ENCODE data around the gene DNAJC17.

DNA sequence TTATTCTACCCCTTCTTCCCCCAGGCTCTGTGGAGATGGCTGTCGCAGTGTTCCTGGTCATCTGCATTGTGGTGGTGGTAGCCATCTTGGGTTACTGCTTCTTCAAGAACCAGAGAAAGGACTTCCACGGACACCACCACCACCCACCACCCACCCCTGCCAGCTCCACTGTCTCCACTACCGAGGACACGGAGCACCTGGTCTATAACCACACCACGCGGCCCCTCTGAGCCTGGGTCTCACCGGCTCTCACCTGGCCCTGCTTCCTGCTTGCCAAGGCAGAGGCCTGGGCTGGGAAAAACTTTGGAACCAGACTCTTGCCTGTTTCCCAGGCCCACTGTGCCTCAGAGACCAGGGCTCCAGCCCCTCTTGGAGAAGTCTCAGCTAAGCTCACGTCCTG, 49.5 kb upstream of the DNAJC17 start:
- TF ChIP-seq, protein P1, sequence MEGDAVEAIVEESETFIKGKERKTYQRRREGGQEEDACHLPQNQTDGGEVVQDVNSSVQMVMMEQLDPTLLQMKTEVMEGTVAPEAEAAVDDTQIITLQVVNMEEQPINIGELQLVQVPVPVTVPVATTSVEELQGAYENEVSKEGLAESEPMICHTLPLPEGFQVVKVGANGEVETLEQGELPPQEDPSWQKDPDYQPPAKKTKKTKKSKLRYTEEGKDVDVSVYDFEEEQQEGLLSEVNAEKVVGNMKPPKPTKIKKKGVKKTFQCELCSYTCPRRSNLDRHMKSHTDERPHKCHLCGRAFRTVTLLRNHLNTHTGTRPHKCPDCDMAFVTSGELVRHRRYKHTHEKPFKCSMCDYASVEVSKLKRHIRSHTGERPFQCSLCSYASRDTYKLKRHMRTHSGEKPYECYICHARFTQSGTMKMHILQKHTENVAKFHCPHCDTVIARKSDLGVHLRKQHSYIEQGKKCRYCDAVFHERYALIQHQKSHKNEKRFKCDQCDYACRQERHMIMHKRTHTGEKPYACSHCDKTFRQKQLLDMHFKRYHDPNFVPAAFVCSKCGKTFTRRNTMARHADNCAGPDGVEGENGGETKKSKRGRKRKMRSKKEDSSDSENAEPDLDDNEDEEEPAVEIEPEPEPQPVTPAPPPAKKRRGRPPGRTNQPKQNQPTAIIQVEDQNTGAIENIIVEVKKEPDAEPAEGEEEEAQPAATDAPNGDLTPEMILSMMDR (IDR thresholded peaks at IDR 0.05; ENCODE audit: poor library complexity, severe bottlenecking), result no peak
- TF ChIP-seq, protein P2, sequence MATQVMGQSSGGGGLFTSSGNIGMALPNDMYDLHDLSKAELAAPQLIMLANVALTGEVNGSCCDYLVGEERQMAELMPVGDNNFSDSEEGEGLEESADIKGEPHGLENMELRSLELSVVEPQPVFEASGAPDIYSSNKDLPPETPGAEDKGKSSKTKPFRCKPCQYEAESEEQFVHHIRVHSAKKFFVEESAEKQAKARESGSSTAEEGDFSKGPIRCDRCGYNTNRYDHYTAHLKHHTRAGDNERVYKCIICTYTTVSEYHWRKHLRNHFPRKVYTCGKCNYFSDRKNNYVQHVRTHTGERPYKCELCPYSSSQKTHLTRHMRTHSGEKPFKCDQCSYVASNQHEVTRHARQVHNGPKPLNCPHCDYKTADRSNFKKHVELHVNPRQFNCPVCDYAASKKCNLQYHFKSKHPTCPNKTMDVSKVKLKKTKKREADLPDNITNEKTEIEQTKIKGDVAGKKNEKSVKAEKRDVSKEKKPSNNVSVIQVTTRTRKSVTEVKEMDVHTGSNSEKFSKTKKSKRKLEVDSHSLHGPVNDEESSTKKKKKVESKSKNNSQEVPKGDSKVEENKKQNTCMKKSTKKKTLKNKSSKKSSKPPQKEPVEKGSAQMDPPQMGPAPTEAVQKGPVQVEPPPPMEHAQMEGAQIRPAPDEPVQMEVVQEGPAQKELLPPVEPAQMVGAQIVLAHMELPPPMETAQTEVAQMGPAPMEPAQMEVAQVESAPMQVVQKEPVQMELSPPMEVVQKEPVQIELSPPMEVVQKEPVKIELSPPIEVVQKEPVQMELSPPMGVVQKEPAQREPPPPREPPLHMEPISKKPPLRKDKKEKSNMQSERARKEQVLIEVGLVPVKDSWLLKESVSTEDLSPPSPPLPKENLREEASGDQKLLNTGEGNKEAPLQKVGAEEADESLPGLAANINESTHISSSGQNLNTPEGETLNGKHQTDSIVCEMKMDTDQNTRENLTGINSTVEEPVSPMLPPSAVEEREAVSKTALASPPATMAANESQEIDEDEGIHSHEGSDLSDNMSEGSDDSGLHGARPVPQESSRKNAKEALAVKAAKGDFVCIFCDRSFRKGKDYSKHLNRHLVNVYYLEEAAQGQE (IDR thresholded peaks at IDR 0.05; ENCODE audit: borderline replicate concordance), result no peak
- TF ChIP-seq MXI1 (conservative IDR thresholded peaks at IDR 0.05; ENCODE audit: poor library complexity, severe bottlenecking), result no peak
- no peak for TF ChIP-seq EZH2 (IDR thresholded peaks at IDR 0.05; ENCODE audit: borderline replicate concordance, insufficient read depth, low read length, poor library complexity, severe bottlenecking)

All from neural cell (in vitro differentiated cells).